Vagina (tissue), 2 donors: ENCODE data around the gene GTF3C1. TPM values are rescaled to one million over a fixed set of nuclear protein-coding genes. Genes with fewer than 3 reads are reported as not detected.

Experiments used
- DNase-seq, 2 donors: peaks; one replicate each; pipeline ENCODE4 v3.0.0-alpha.2; 2017; ENCODE audit errors: extremely low spot score in 2 of 2
- H3K27ac ChIP-seq: fragments of 200-600 bp; sonication (generic); one replicate; pipeline ENCODE4 v1.5.1; 2019
- H3K27me3 ChIP-seq: fragments of 200-600 bp; sonication (generic); one replicate; pipeline ENCODE4 v1.5.1; 2019
- H3K36me3 ChIP-seq, 2 donors: fragments of 200-600 bp; sonication (generic); one replicate each; pipeline ENCODE4 v1.5.1; 2017 to 2019
- H3K4me1 ChIP-seq: fragments of 200-600 bp; sonication (generic); one replicate; pipeline ENCODE4 v1.5.1; 2019
- H3K4me3 ChIP-seq, 2 donors: fragments of 200-600 bp; sonication (generic); 1 replicate in 1 of 2; 2 replicates in 1 of 2; pipeline ENCODE4 v1.5.1; 2016 to 2019
- H3K9me3 ChIP-seq: fragments of 200-600 bp; sonication (generic); one replicate; pipeline ENCODE4 v1.5.1; 2019
- CTCF ChIP-seq, 3 experiments: fragments of 450-650 bp in 2 of 3; fragments of 200-600 bp in 1 of 3; sonication (generic) in 1 of 3; IDR thresholded peaks; one replicate each; pipeline ENCODE4 v1.5.1; 2017 to 2019; ENCODE audit warnings: antibody characterized with exemption in 3 of 3, mild to moderate bottlenecking in 2 of 3, moderate library complexity in 2 of 3
- POLR2A ChIP-seq, 2 donors: fragments of 450-650 bp; IDR thresholded peaks; one replicate each; pipeline ENCODE4 v1.6.1; 2017; ENCODE audit warnings: antibody characterized with exemption in 2 of 2, mild to moderate bottlenecking in 2 of 2, moderate library complexity in 2 of 2
- POLR2AphosphoS5 ChIP-seq, 2 donors: sonication (generic); formaldehyde crosslinking; IDR thresholded peaks; one replicate each; pipeline ENCODE4 v1.9.0; 2017; ENCODE audit warnings: antibody characterized with exemption in 2 of 2, mild to moderate bottlenecking in 2 of 2, low read depth in 1 of 2; ENCODE audit not compliant: insufficient read depth in 1 of 2
- intact Hi-C: fragments of 100-400 bp; cut with DNase I; formaldehyde crosslinking; loops from one replicate; pipeline ENCODE4 v1.15.1; 2023
- total RNA-seq: library from RNA; depleted of rRNA; stranded (reverse); fragments of >200 nt; gene quantifications from one replicate; pipeline ENCODE4 v1.2.3, GENCODE V29; 2016

Gene GTF3C1
- total RNA-seq, 1 donor from 2014 or later = 133 TPM

GRCh38 chr16:27534256-27534655 is 15.5 kb downstream of the GTF3C1 start:
- Histone ChIP-seq H3K4me3 (no peak overlapping the region), H3K27me3 (no peaks in the 10 kb centered on the region), H3K36me3 (peaks cover 0 to 88% of the 10 kb centered on the region in 2 donors), H3K9me3 (no peaks in the 10 kb centered on the region), H3K4me1 (no peaks in the 10 kb centered on the region), H3K27ac (no peak overlapping the region)
- DNase-seq = no peak
- intact Hi-C loops = no loop called here
- TF ChIP-seq CTCF (IDR thresholded peaks at IDR 0.05) (no peak), POLR2A (IDR thresholded peaks at IDR 0.05) (no peak), POLR2AphosphoS5 (IDR thresholded peaks at IDR 0.05; ENCODE audit: insufficient read depth in 1 of 2, low read depth in 1 of 2) (no peak)

DNA sequence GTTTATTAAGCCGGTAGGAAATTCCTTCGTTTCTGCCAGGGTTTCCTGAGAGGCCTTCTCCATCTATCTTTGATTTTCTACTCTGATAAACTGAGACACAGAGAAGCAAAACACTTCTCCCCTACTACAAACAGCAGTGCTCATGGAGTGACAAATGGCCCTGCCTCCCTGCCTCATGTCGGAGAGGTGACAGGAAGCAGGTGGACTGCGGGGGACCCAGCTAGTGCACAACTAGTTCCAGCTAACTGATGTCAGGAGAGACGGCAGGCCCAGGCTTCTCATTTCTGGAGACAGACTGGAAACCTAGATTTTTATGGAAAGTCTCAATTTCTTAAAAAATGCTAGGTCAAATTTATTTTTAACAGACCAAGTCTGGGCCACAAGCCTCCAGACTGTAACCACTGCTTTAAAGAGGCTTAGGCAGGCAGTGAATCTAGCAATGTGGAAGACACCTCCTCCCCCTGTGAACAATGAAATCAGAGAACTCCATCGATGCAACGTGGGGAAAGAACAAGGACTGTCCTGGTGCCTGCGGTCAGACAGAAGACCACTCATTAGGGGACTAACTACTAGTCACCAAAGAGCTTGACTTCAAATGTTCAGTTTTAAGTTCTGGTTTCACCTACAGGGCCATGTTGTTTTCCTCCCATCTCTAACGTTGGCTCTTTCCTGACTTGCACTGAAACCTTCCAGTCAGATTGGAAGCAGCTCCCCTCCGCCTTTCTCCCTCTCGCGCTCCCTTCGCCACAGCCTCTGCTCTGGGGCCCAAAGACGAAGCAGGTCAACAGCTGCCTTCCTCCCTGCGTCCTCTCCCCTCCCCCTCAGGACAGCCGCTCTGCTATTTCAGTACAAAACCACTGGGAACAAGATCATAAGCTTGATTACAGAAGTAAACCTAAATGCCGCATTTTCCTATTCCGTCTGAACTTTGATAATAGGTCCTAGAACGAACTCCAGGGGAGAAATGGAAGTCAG is 17.6 kb downstream of the GTF3C1 start:
- intact Hi-C loops = no loop called here
- TF ChIP-seq POLR2A (IDR thresholded peaks at IDR 0.05) (no peak), CTCF (IDR thresholded peaks at IDR 0.05) (no peak), POLR2AphosphoS5 (IDR thresholded peaks at IDR 0.05; ENCODE audit: insufficient read depth in 1 of 2, low read depth in 1 of 2) (no peak)
- Histone ChIP-seq H3K27me3 (no peaks in the 10 kb centered on the region), H3K27ac (no peak overlapping the region), H3K36me3 (peaks cover 0 to 92% of the 10 kb centered on the region in 2 donors), H3K4me1 (no peaks in the 10 kb centered on the region), H3K9me3 (no peaks in the 10 kb centered on the region), H3K4me3 (no peak overlapping the region)
- no peak for DNase-seq

GRCh38 chr16:27531186-27531585 is 18.5 kb downstream of the GTF3C1 start:
- H3K27ac ChIP-seq = no peak overlapping the region
- TF ChIP-seq POLR2AphosphoS5 (IDR thresholded peaks at IDR 0.05; ENCODE audit: insufficient read depth in 1 of 2, low read depth in 1 of 2) = no peak
- no peak for TF ChIP-seq POLR2A (IDR thresholded peaks at IDR 0.05)
- TF ChIP-seq CTCF (IDR thresholded peaks at IDR 0.05) = no peak
- no peak overlapping the region for H3K4me3 ChIP-seq
- no peak for DNase-seq
- intact Hi-C loops = no loop called here
- no peaks in the 10 kb centered on the region for H3K9me3 ChIP-seq
- no peaks in the 10 kb centered on the region for H3K4me1 ChIP-seq
- H3K27me3 ChIP-seq = no peaks in the 10 kb centered on the region
- peaks cover 0 to 92% of the 10 kb centered on the region in 2 donors for H3K36me3 ChIP-seq

- H3K4me3 ChIP-seq = no peak overlapping the region
- no peaks in the 10 kb centered on the region for H3K9me3 ChIP-seq
- no peak for TF ChIP-seq POLR2AphosphoS5 (IDR thresholded peaks at IDR 0.05; ENCODE audit: insufficient read depth in 1 of 2, low read depth in 1 of 2)
- no peak for TF ChIP-seq POLR2A (IDR thresholded peaks at IDR 0.05)
- TF ChIP-seq CTCF (IDR thresholded peaks at IDR 0.05) = no peak
- no peaks in the 10 kb centered on the region for H3K4me1 ChIP-seq
- H3K27ac ChIP-seq = no peak overlapping the region
- H3K36me3 ChIP-seq = peaks cover 0 to 92% of the 10 kb centered on the region in 2 donors
- intact Hi-C loops = no loop called here
- no peak for DNase-seq
- H3K27me3 ChIP-seq = no peaks in the 10 kb centered on the region
Measured at GRCh38 chr16:27529962-27530361, 19.8 kb downstream of the GTF3C1 start.

DNA sequence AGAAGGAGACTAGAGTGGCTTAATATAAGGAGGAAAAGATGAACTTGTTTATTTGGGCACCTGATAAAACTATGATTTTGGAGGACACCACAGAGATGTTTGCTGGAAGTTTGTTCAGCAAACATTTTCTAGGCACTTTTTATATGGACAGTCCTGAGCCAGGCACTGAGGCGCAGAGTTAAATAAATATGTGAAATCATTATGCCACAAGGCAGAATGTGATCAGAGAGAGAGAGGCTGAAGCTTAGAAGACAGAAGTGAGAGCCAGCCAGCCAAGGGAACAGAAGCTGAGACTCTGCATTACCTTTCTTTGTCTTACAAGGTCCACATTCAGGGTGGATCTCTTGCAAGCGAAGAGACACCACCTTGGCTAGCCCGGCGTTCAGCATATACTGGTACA is 21.4 kb downstream of the GTF3C1 start:
- Histone ChIP-seq H3K27me3 (no peaks in the 10 kb centered on the region), H3K36me3 (peaks cover 0 to 97% of the 10 kb centered on the region in 2 donors), H3K4me3 (no peak overlapping the region), H3K9me3 (no peaks in the 10 kb centered on the region), H3K27ac (no peak overlapping the region), H3K4me1 (no peaks in the 10 kb centered on the region)
- DNase-seq = no peak
- intact Hi-C loops = no loop called here
- TF ChIP-seq POLR2AphosphoS5 (IDR thresholded peaks at IDR 0.05; ENCODE audit: insufficient read depth in 1 of 2, low read depth in 1 of 2) (no peak), POLR2A (IDR thresholded peaks at IDR 0.05) (no peak), CTCF (IDR thresholded peaks at IDR 0.05) (no peak)
